GM10847 (cell line): ENCODE data around the gene AHI1.
A peak's percentile ranks its signal among the peaks of the same experiment; 100 is the strongest.

Experiments used
- POLR2A ChIP-seq: IDR thresholded peaks from 2 replicates; pipeline ENCODE4 v1.6.1; 2011; ENCODE audit not compliant: insufficient read length; ENCODE audit errors: extremely low read depth

The AHI1 gene

GRCh38 chr6:135497412-135498184, at the start of gene AHI1:
Gene AHI1, minus strand, starts transcription at chr6:135497740. Its CDS starts 5,503 bp downstream, at chr6:135492237.
- TF ChIP-seq POLR2A, result peak; percentile 85

DNA sequence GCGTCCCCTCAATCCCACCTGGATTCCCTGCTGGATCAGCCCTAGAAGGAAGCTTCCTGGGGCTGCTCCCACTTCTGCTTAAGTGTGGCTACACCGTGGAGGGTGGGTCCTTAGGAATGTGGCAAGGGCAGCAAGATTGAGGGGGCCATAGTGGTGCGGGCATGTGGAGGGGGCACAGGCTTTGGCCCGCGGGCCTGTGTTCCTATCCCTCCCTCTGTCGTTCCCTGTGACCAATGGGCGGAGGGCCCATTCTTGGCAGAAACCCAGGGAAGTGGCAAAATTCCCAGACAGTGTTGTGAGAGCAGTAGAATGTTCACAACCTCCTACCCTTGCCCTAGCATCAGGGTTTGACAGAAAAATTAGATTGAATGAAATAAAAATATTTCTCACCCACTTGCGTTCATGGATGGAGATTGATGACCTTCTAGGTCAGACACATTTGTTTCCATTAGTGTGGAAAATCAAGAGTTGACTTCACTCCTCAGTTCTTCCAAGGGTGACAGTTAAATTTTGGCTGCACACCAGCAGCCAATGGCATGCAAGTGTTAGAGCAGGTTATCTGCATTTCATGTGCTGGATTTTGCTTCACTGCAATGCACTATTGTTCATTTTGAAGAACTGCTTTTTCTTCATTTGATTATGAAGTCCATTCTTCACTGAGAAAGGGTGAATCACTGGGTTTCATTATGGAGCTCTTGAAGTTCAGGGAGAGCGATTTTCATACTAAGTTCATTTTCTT, 49.3 kb upstream of the AHI1 start:
- no peak for TF ChIP-seq POLR2A

- TF ChIP-seq POLR2A, result no peak
Observed at GRCh38 chr6:135546206-135546605, 48.7 kb upstream of the AHI1 start.

DNA sequence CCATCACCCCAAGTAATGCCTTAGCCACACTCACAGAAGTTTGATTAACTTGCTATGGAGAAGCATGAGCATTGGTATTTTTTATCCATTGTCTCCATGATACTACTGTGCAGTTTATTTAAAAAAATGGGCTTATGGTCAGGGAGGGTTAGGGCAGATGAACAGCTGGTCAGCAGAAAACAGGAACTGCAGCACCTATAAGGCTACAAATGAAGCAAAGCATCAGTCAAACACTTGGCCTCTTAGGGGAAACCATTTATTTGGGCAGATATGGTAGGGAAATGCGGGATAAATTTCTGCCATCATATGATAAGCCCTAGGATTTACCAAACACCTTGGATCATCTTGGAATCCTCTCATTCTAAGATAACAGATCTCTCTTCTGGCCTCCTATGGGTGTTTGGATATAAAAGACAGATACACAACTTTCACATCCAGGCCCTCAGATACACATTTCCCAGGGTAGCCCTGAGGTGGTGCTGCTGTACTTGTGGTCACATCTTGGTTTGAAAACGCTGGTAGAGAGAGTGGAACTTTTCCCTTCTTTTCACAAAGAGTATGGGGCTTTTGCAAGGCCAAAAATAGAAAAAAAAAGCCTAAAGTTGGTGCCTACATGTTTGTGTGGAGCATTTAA, 42.8 kb upstream of the AHI1 start:
- TF ChIP-seq POLR2A, result no peak

DNA sequence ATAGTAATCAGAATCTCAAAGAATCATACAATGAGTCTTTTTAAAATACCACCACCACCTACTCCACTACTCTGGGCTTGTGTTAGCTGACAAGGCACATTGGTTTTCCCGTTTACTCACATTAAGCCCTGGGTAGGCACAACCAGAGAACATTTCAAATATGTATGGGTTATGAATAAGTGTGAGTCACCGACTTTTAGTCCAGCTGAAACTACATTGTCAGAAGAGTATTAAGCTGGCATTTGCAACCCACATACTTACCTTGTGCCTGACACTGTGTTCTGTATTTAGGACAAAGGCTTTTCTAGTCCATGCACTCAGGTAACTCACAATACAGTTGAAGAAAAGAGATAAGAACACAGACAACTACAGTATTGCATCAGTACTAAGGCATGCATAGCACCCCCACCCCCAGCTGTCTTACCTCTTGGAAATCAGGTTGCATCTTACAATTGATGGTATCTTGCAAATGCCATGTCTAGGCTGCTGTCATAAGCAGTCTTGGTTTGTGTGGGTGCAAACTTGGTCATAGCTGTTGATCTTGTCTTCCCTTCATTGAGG, 40.3 kb upstream of the AHI1 start:
- TF ChIP-seq POLR2A, result no peak

GRCh38 chr6:135535989-135536414, 38.5 kb upstream of the AHI1 start:
- TF ChIP-seq POLR2A, result no peak

DNA sequence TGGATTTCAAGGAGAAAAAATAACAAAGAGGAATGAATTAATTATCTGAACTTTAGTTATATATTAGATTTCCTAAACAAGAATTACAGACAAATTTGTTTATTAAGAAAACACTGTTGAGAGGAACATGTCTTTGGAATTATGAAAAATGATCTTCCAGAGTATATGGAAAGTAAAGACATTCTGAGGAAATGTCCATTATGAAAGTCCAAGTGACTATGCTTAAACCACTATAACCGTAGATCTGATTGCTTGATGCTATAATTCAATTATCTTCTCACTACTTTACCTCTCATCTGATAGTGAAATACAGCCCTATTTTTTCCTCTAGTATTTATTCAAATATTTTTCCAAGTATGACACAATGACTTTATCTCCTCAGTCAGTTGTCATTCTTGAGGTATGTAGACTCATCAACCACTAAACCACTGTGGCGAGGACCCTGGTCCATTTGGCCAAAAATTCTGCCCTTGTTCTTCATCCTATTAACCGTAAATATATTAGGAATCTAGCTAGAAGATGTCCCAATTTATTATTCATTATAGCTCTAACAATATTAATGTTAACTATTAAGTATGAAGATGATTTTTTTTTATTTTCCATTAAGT, 37.3 kb upstream of the AHI1 start:
- no peak for TF ChIP-seq POLR2A

DNA sequence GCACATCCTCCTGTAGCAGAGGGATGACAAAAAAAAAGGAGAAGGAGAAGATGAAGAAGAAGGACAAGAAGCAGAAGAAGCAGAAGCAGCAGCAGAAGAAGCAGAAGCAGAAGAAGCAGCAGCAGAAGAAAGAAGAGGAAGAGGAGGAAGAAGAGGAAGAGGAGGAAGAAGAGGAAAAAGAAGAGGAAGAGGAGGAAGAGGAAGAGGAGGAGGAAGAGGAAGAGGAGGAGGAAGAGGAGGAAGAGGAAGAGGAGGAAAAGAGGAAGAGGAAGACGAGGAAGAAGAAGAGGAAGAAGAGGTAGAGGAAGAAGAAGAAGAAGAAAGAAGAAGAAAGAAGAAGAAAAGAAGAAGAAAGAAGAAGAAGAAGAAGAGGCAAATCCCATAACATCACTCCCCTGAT, 35.0 kb upstream of the AHI1 start:
- TF ChIP-seq POLR2A, result no peak

GRCh38 chr6:135531954-135532490, 34.5 kb upstream of the AHI1 start:
- no peak for TF ChIP-seq POLR2A

- TF ChIP-seq POLR2A, result no peak
Observed at GRCh38 chr6:135530113-135530512, 32.6 kb upstream of the AHI1 start.

DNA sequence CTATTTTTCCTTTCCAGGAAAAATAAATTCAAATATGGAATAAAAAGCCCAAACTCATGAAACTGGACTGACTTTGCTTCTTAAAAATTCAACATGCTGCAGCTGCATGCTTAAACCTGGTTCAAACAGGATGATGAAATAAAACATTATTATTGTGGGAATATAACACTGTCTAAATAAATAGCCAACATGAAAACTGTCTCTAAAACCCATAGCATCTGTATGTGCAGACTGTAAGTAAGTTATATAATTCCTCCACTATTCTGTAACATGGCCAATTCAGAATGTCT, 30.4 kb upstream of the AHI1 start:
- no peak for TF ChIP-seq POLR2A

DNA sequence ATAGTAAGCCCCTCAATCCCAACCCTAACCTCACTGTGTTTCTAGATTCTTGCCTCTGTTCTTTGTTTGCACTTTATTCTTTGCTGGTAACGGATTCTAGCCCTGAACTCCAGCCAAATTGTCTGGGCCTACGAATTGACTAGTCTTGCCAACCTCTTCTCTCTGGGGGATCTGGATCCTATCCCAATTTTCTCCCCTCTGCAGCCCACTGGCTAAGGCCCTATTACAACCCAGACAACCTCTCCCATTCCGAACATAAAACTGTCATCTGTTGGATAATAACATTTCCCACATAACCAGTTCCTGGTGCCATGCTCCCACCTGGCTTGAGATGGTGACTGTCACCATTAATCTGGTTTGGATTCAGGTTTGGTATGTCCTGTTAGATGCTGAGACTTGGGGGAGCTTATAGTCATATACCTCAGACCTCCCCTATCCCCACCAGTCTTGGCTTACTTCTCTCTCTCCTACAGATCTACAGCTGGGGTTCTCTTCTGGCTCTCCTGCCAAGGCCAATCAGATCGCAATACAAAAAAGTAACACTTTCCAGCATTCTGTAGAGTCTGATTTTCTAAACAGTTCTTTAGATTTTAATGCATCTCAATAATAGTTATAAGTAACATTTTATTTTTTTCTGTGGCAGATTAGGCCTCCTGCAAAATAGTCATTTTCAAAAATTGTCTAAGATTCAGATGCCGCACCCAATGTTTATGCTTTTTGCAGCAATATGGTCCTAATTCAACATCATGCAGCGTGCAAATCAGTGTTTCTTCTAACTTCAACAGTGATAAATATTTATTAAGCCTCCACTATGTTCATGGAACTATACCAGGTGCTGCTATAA, 29.8 kb upstream of the AHI1 start:
- no peak for TF ChIP-seq POLR2A

GRCh38 chr6:135525594-135525993, 28.1 kb upstream of the AHI1 start:
- no peak for TF ChIP-seq POLR2A

DNA sequence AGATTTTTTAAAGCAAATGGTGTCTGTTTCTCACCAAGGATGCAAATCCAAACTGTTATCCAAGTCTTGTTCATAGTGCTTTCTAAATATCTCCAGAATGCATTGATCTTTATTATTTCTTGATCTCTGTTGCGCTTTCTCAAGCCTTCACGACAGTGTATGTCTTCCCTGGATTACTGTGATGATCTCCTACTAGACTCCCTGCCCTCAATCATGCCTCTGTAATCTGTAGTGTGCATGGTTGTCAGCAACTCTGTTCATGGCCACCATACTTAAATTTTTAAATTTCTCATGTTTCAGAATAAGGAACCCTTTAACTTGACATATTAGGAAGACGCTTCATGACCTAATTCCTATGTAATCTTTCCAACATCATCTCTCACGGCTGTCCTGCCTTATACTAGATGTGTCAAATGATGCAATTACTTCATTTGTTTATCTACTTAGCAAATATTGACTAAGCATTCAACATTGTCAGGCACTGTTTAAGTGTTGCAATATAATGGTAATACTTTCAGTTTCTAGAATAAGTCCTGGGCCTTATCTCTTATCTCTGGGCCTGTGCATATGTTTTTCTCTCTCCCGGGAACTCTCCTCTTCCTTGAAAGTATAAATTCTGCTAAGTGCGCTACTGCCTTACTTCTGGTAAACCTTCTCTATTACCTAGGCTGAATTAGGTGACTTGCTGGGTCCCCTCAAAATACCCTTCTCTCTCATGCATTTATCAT, 25.6 kb upstream of the AHI1 start:
- TF ChIP-seq POLR2A, result no peak
